OCI-LY7 (cell line): ENCODE measurements around the gene C9orf50. TPM values are rescaled to one million over a fixed set of nuclear protein-coding genes. Genes with fewer than 3 reads are reported as not detected.

Experiments used
- BruUV-seq: library from RNA; stranded (reverse); fragments of 400-500 nt; replicated peaks from 2 replicates; lab custom pipeline; 2021; lab: Mats Ljungman, UMichigan
- CTCF ChIA-PET: fragments of 300-600 bp; sonication (Branson Sonifier 250); formaldehyde crosslinking; loops from one replicate; lab custom pipeline; 2022; ENCODE audit warnings: antibody characterized with exemption; ENCODE audit not compliant: unreplicated experiment; lab: Charles Lee
- POLR2A ChIA-PET: fragments of 300-600 bp; sonication (Branson Sonifier 250); formaldehyde crosslinking; loops from one replicate; lab custom pipeline; 2022; ENCODE audit warnings: antibody characterized with exemption; lab: Charles Lee
- DNase-seq: peaks from one replicate; pipeline ENCODE4 v3.0.0-alpha.2; 2015; ENCODE audit warnings: low spot score
- H2AFZ ChIP-seq: fragments of 200-600 bp; sonication (generic), shearing (Covaris generic); 2 replicates; pipeline ENCODE4 v1.6.1; 2014; ENCODE audit warnings: mild to moderate bottlenecking, antibody characterized with exemption, low read length, moderate library complexity
- H3K27ac ChIP-seq: fragments of 200-600 bp; sonication (generic); 2 replicates; pipeline ENCODE4 v1.5.1; 2014; ENCODE audit warnings: mixed run types, low read depth, mild to moderate bottlenecking, moderate library complexity, low read length, inconsistent platforms; ENCODE audit not compliant: poor library complexity, severe bottlenecking
- H3K36me3 ChIP-seq: fragments of 200-600 bp; sonication (generic); 2 replicates; pipeline ENCODE4 v1.6.1; 2014; ENCODE audit warnings: mild to moderate bottlenecking, antibody characterized with exemption, low read length, moderate library complexity, mixed read lengths; ENCODE audit not compliant: insufficient read depth
- H3K4me1 ChIP-seq: fragments of 200-600 bp; sonication (generic); 2 replicates; pipeline ENCODE4 v1.5.1; 2014; ENCODE audit warnings: mild to moderate bottlenecking, low read length; ENCODE audit not compliant: insufficient read depth, poor library complexity, severe bottlenecking
- H3K4me2 ChIP-seq: fragments of 200-600 bp; sonication (generic); 2 replicates; pipeline ENCODE4 v1.6.1; 2014; ENCODE audit warnings: mild to moderate bottlenecking, low read length
- H3K4me3 ChIP-seq: fragments of 200-600 bp; sonication (generic); 2 replicates; pipeline ENCODE4 v1.5.1; 2014; ENCODE audit warnings: mild to moderate bottlenecking, low read depth, low read length; ENCODE audit not compliant: poor library complexity, severe bottlenecking
- H3K79me2 ChIP-seq: fragments of 200-600 bp; sonication (generic); 2 replicates; pipeline ENCODE4 v1.6.1; 2016; ENCODE audit warnings: low read depth, mild to moderate bottlenecking, low read length, moderate library complexity, mixed read lengths; ENCODE audit not compliant: insufficient read depth
- H3K9me2 ChIP-seq: fragments of 200-600 bp; sonication (generic); 2 replicates; pipeline ENCODE4 v1.6.1; 2016; ENCODE audit warnings: mild to moderate bottlenecking, low read length, mixed read lengths; ENCODE audit not compliant: insufficient read depth
- H3K9me3 ChIP-seq: fragments of 200-600 bp; sonication (generic); 2 replicates; pipeline ENCODE4 v1.6.1; 2014; ENCODE audit warnings: mild to moderate bottlenecking, mixed run types, low read length, mixed read lengths
- H4K20me1 ChIP-seq: fragments of 200-600 bp; sonication (generic); 2 replicates; pipeline ENCODE4 v1.6.1; 2014; ENCODE audit warnings: mild to moderate bottlenecking, antibody characterized with exemption, low read length, moderate library complexity, mixed read lengths; ENCODE audit not compliant: insufficient read depth
- EZH2phosphoT487 ChIP-seq: fragments of 200-600 bp; sonication (generic); IDR thresholded peaks from 2 replicates; pipeline ENCODE4 v1.6.1; 2018; ENCODE audit warnings: low read depth, borderline replicate concordance, mild to moderate bottlenecking, mixed run types, antibody characterized with exemption, low read length, moderate library complexity, mixed read lengths
- intact Hi-C: fragments of 100-400 bp; cut with micrococcal nuclease; formaldehyde crosslinking; loops from one replicate; pipeline ENCODE4 v1.10.0; 2022; ENCODE audit not compliant: unreplicated experiment
- total RNA-seq, 2 experiments: library from RNA; depleted of rRNA in 1 of 2; stranded (reverse); fragments of >200 nt in 1 of 2; shearing (Covaris generic) in 1 of 2; gene quantifications; 2 replicates each; pipeline ENCODE4 v1.2.3, GENCODE V29; 2014 to 2022
- TF ChIP-seq, protein P1 (sequence below): fragments of 200-600 bp; sonication (generic); conservative IDR thresholded peaks from 2 replicates; pipeline ENCODE4 v1.5.1; 2014; ENCODE audit warnings: mild to moderate bottlenecking, antibody characterized with exemption, low read length, moderate library complexity, mixed read lengths

The C9orf50 gene
- total RNA-seq, 2 experiments from 2014 or later, result not detected

DNA sequence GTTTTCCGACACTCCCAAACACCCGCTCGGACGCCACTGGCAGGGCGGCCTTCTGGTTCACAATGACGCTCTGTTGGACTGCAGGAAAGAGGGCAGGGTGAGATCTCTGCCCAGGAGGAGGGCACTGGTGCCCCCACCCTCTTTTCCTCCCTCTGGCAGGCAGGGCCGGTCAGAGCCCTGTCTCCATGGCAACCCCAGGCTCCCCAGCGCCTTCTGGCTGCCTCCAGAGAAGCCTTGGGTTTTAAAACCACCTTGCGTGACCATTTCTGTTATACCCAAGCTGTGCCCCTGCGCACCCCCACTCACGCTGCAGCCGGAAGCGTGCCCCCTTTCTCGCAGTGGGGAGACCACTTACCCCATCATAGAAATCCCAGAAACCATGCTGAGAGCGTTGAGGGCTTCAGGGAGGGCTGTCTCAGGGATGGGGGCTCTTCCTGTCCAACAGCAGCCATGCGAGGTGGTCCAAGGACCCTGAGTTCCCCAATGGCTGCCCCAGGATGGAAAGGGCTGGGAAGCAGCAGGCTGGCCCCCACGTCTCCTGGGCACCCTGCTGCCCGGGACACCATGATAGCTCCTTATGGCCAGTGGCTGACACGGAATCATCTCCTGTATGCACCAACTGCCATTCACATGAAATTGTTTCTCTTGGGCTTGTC lies 7.3 kb downstream of the C9orf50 start:
- Histone ChIP-seq H3K36me3 (no peaks in the 10 kb centered on the region), H3K4me1 (peaks cover 14% of the 10 kb centered on the region), H3K27ac (no peak overlapping the region), H3K9me3 (no peaks in the 10 kb centered on the region), H3K4me2 (no peak overlapping the region), H3K79me2 (no peaks in the 10 kb centered on the region), H3K9me2 (no peaks in the 10 kb centered on the region), H4K20me1 (no peaks in the 10 kb centered on the region), H2AFZ (no peak overlapping the region), H3K4me3 (no peak overlapping the region)
- POLR2A ChIA-PET, result interaction anchor here (1.4 kb wide), 1 partner anchor 377 kb away, joined by 3 read pairs; no protein-coding TSS in a partner anchor
- CTCF ChIA-PET, result interaction anchor here (0.6 kb wide), 1 partner anchor 231 kb away, joined by 3 read pairs; no protein-coding TSS in a partner anchor
- no TSS peak for BruUV-seq
- no peak for TF ChIP-seq EZH2phosphoT487
- TF ChIP-seq, protein P1, sequence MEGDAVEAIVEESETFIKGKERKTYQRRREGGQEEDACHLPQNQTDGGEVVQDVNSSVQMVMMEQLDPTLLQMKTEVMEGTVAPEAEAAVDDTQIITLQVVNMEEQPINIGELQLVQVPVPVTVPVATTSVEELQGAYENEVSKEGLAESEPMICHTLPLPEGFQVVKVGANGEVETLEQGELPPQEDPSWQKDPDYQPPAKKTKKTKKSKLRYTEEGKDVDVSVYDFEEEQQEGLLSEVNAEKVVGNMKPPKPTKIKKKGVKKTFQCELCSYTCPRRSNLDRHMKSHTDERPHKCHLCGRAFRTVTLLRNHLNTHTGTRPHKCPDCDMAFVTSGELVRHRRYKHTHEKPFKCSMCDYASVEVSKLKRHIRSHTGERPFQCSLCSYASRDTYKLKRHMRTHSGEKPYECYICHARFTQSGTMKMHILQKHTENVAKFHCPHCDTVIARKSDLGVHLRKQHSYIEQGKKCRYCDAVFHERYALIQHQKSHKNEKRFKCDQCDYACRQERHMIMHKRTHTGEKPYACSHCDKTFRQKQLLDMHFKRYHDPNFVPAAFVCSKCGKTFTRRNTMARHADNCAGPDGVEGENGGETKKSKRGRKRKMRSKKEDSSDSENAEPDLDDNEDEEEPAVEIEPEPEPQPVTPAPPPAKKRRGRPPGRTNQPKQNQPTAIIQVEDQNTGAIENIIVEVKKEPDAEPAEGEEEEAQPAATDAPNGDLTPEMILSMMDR, result no peak
- intact Hi-C loops, result no loop called here
- DNase-seq, result no peak

DNA sequence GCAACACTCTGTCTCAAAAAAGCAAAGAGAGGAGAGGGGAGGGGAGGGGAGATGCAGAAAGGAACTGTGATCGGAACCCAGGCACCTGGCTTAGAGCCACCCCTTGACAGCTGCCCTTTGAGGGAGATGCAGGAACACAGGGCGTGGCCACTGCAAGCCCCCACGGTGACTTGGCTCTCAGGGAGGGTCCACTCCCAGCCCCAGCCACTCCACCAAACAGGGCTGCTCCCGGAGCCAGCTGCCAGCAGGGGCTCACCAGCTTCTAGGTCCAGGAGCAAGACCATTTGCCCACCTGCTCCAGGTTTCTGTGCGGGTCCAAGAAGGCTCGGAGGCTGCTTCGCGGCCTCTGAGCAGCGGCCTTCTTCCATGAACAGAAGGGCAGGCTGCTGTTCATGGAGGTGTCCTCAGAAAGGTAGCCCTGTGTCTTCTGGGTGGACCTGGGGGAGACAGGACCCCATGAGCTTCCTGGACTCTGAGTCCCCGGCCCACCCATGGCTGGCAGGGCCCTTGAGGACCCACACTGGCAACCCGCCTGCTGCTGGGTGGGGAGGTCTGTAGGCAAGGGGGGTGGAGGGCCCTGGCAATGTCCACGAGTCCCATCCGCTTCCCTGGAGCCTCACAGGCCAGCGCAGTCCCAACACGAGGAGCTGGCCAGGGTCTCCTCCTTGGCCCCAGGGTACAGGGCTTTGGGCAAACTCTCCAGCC lies 7.9 kb downstream of the C9orf50 start:
- BruUV-seq, result no TSS peak
- Histone ChIP-seq H3K36me3 (no peaks in the 10 kb centered on the region), H3K4me2 (no peak overlapping the region), H3K79me2 (no peaks in the 10 kb centered on the region), H3K9me2 (no peaks in the 10 kb centered on the region), H3K4me3 (no peak overlapping the region), H3K27ac (no peak overlapping the region), H3K4me1 (peaks cover 14% of the 10 kb centered on the region), H3K9me3 (no peaks in the 10 kb centered on the region), H2AFZ (no peak overlapping the region), H4K20me1 (no peaks in the 10 kb centered on the region)
- TF ChIP-seq, protein P1, result no peak
- TF ChIP-seq EZH2phosphoT487, result no peak
- intact Hi-C loops, result no loop called here
- no peak for DNase-seq
- POLR2A ChIA-PET, result interaction anchor here (1.4 kb wide), 1 partner anchor 377 kb away, joined by 3 read pairs; no protein-coding TSS in a partner anchor
- CTCF ChIA-PET, result interaction anchor here (0.6 kb wide), 1 partner anchor 230 kb away, joined by 3 read pairs; no protein-coding TSS in a partner anchor
